ENCODE data around the gene GSTO1. TPM values are rescaled to one million over a fixed set of nuclear protein-coding genes. Genes with fewer than 3 reads are reported as not detected.

Gene GSTO1
- total RNA-seq (100 to 1,000 TPM in 1 of 2 donors, 10 to 100 TPM in 1; 47.2 to 130 TPM), polyA plus RNA-seq (100 to 1,000 TPM; 205 to 244 TPM)
- long read RNA-seq, donor 1, transcript GSTO1-204 (5 exons, 829 nt) = minor isoform, 13 of 85 reads
- long read RNA-seq, donor 1, transcript GSTO1-202 (6 exons, 972 nt) = major isoform, 61 of 85 reads
- long read RNA-seq, donor 1, partial matches to known transcripts = 5 of 85 reads
- long read RNA-seq, donor 1, other reads (novel, unspliced or antisense) = 6 of 85 reads
- long read RNA-seq, donor 2, transcript GSTO1-202 (6 exons, 972 nt) = major isoform, 22 of 32 reads
- long read RNA-seq, donor 2, transcript GSTO1-204 (5 exons, 829 nt) = minor isoform, 10 of 32 reads
- long read RNA-seq, donor 2, partial matches to known transcripts = 0 of 32 reads
- long read RNA-seq, donor 2, other reads (novel, unspliced or antisense) = 0 of 32 reads
- long read RNA-seq, donor 3, transcript GSTO1-204 (5 exons, 829 nt) = minor isoform, 5 of 39 reads
- long read RNA-seq, donor 3, transcript GSTO1-202 (6 exons, 972 nt) = major isoform, 34 of 39 reads
- long read RNA-seq, donor 3, partial matches to known transcripts = 0 of 39 reads
- long read RNA-seq, donor 3, other reads (novel, unspliced or antisense) = 0 of 39 reads
- long read RNA-seq, donor 4, transcript GSTO1-202 (6 exons, 972 nt) = major isoform, 24 of 36 reads
- long read RNA-seq, donor 4, transcript GSTO1-204 (5 exons, 829 nt) = minor isoform, 7 of 36 reads
- long read RNA-seq, donor 4, partial matches to known transcripts = 5 of 36 reads
- long read RNA-seq, donor 4, other reads (novel, unspliced or antisense) = 0 of 36 reads
- long read RNA-seq, donor 5, transcript GSTO1-202 (6 exons, 972 nt) = major isoform, 66 of 87 reads
- long read RNA-seq, donor 5, transcript GSTO1-204 (5 exons, 829 nt) = minor isoform, 11 of 87 reads
- long read RNA-seq, donor 5, partial matches to known transcripts = 9 of 87 reads
- long read RNA-seq, donor 5, other reads (novel, unspliced or antisense) = 0 of 87 reads

DNA sequence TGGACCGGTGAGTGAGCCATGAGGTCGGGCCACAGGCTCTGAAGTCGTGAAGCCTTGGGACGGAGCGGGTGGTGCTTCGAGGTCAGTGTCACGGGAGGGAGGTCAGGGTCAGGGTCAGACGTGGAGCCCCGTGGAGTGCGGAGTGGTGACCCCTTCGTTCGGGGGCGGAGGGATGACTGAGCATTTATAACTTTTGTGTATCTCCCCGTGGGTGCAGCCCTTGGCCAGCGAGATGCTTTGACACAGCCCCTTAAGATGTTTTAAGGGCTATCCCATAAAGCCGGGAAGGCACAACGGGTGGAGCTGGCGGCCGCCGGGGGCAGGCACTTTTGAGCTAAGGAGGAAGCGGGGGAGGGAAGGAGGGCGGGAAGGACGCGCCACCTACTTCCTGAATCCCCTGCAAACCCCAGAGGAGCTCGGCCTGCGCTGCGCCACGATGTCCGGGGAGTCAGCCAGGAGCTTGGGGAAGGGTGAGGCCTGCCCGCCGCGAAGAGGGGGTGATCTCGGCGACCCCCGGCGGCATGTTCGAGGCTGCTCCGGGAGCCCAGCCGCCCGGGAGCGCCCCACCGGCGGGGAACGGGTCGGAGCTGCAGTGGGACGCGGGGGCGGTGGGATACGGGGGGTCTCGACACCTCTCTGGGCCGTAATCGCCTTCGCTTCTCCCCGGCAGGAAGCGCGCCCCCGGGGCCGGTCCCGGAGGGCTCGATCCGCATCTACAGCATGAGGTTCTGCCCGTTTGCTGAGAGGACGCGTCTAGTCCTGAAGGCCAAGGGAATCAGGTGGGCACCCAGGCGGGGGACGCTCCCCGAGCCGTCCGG is at the start of gene GSTO1:
Gene GSTO1 (plus strand): TSS at position 400 of the 818 bp plus-strand sequence. CDS start 37 bp downstream, at position 437.
- H3K27me3 ChIP-seq (ENCODE audit: control insufficient read depth in 3 of 3, insufficient read depth in 3 of 3, low read length in 2 of 3) = peaks cover 0 to 2% (median 2%) of the 10 kb centered on the region in 3 donors
- WGBS, 2 donors = 1% methylated on average over 59 to 69 of the region's 69 CpGs
- peak within 1 kb of the TSS; percentile 67 to 92 for H3K9ac ChIP-seq (ENCODE audit: insufficient read depth in 1 of 2, low read length in 2 of 2)
- peaks cover 3 to 21% (median 11%) of the 10 kb centered on the region in 5 donors for H3K4me1 ChIP-seq (ENCODE audit: control insufficient read depth in 5 of 5, insufficient read depth in 5 of 5, low read length in 5 of 5)
- peak; percentile 90 for ATAC-seq (ENCODE audit: insufficient read depth, low FRiP score)
- peak within 1 kb of the TSS; percentile 99 to 100 for H3K27ac ChIP-seq (ENCODE audit: low read depth in 1 of 2, low read length in 1 of 2)
- TF ChIP-seq, protein P1, sequence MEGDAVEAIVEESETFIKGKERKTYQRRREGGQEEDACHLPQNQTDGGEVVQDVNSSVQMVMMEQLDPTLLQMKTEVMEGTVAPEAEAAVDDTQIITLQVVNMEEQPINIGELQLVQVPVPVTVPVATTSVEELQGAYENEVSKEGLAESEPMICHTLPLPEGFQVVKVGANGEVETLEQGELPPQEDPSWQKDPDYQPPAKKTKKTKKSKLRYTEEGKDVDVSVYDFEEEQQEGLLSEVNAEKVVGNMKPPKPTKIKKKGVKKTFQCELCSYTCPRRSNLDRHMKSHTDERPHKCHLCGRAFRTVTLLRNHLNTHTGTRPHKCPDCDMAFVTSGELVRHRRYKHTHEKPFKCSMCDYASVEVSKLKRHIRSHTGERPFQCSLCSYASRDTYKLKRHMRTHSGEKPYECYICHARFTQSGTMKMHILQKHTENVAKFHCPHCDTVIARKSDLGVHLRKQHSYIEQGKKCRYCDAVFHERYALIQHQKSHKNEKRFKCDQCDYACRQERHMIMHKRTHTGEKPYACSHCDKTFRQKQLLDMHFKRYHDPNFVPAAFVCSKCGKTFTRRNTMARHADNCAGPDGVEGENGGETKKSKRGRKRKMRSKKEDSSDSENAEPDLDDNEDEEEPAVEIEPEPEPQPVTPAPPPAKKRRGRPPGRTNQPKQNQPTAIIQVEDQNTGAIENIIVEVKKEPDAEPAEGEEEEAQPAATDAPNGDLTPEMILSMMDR (IDR thresholded peaks at IDR 0.05; ENCODE audit: control extremely low read depth, extremely low read depth) = no peak
- peak within 1 kb of the TSS; percentile 98 for H3K4me3 ChIP-seq
- no peaks in the 10 kb centered on the region for H3K9me3 ChIP-seq (ENCODE audit: control insufficient read depth in 4 of 4, insufficient read depth in 3 of 4, low read length in 3 of 4)
- peak; percentile 73 to 87 (median 80) for DNase-seq
- peaks cover 2 to 18% (median 7%) of the 10 kb centered on the region in 4 donors for H3K36me3 ChIP-seq (ENCODE audit: control insufficient read depth in 4 of 4, insufficient read depth in 4 of 4, low read length in 4 of 4)

DNA sequence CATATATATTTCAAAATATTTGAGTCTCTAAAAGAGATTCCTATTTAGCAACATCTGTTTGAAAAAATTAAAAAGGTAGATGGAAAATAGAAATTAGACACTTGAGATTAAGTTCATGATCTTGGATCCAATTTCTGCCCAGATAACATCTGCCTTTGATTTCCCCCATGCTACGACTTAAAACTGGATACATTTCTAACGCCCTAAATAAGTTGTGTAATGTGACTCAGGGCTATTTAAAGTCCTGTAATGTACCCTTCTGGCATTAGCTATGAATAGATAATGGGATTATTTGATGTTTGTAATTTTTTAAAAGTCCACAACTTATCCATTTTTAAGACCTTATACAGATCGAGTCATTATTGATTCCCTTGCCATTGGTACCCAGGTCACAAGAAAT is 46.0 kb upstream of the GSTO1 start:
- Histone ChIP-seq H3K9me3 (ENCODE audit: control insufficient read depth in 4 of 4, insufficient read depth in 3 of 4, low read length in 3 of 4) (no peaks in the 10 kb centered on the region), H3K4me3 (no peak overlapping the region), H3K36me3 (ENCODE audit: control insufficient read depth in 4 of 4, insufficient read depth in 4 of 4, low read length in 4 of 4) (no peaks in the 10 kb centered on the region), H3K27ac (ENCODE audit: low read depth in 1 of 2, low read length in 1 of 2) (no peak overlapping the region), H3K27me3 (ENCODE audit: control insufficient read depth in 3 of 3, insufficient read depth in 3 of 3, low read length in 2 of 3) (no peaks in the 10 kb centered on the region), H3K4me1 (ENCODE audit: control insufficient read depth in 5 of 5, insufficient read depth in 5 of 5, low read length in 5 of 5) (no peaks in the 10 kb centered on the region), H3K9ac (ENCODE audit: insufficient read depth in 1 of 2, low read length in 2 of 2) (no peak overlapping the region)
- WGBS, 2 donors = 57 to 64% methylated on average over 3 of the region's 3 CpGs
- no peak for ATAC-seq (ENCODE audit: insufficient read depth, low FRiP score)
- TF ChIP-seq, protein P1 (IDR thresholded peaks at IDR 0.05; ENCODE audit: control extremely low read depth, extremely low read depth) = no peak
- no peak for DNase-seq

DNA sequence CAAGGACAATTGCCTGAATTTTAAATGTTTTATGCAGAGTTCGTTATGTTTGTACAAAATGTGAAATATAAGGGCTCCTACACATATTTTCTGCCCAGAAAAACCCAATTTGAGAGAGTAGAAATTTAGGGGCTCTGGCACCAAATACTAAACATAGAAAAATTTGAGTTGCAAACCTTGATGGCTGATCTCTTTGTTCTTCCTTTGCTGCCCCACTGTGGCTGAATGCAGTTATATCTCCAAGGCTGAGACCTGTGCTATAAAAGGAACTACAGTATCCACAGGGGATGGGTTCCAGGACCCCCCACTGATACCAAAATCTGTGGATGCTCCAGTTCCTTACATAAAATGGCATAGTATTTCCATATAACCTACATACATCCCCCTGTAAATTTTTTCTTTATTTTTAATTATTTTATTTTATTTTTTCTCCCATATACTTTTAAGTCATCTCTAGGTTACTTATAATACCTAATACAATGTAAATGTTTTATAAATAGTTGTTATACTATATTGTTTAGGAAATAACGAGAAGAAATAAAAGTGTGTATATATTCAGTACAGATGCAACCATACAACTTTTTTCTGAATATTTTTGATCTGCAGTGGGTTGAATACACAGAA is 45.0 kb upstream of the GSTO1 start:
- DNase-seq (peak; percentile 38 to 68 (median 65)), ATAC-seq (ENCODE audit: insufficient read depth, low FRiP score) (no peak)
- WGBS, 2 donors = 38 to 54% methylated on average over 2 of the region's 2 CpGs
- TF ChIP-seq, protein P1 (IDR thresholded peaks at IDR 0.05; ENCODE audit: control extremely low read depth, extremely low read depth) = peak; percentile 36
- Histone ChIP-seq H3K4me1 (ENCODE audit: control insufficient read depth in 5 of 5, insufficient read depth in 5 of 5, low read length in 5 of 5) (no peaks in the 10 kb centered on the region), H3K9ac (ENCODE audit: insufficient read depth in 1 of 2, low read length in 2 of 2) (no peak overlapping the region), H3K36me3 (ENCODE audit: control insufficient read depth in 4 of 4, insufficient read depth in 4 of 4, low read length in 4 of 4) (no peaks in the 10 kb centered on the region), H3K9me3 (ENCODE audit: control insufficient read depth in 4 of 4, insufficient read depth in 3 of 4, low read length in 3 of 4) (no peaks in the 10 kb centered on the region), H3K27me3 (ENCODE audit: control insufficient read depth in 3 of 3, insufficient read depth in 3 of 3, low read length in 2 of 3) (no peaks in the 10 kb centered on the region), H3K4me3 (no peak overlapping the region), H3K27ac (ENCODE audit: low read depth in 1 of 2, low read length in 1 of 2) (no peak overlapping the region)

Data from lung (tissue), 16 donors.